Trophoblast cell (in vitro differentiated cells and primary cell): ENCODE measurements around the gene CNP.

Experiments used
- DNase-seq, 2 donors: peaks; one replicate each; pipeline ENCODE4 v3.0.0-alpha.2; 2016
- H2AFZ ChIP-seq: 2 replicates; pipeline ENCODE4 v1.6.1; 2013; ENCODE audit warnings: low read length, moderate library complexity, mild to moderate bottlenecking; ENCODE audit not compliant: insufficient read depth, poor library complexity
- H2AK5ac ChIP-seq: 2 replicates; pipeline ENCODE4 v1.6.1; 2013; ENCODE audit warnings: mild to moderate bottlenecking, low read length
- H2BK120ac ChIP-seq: 2 replicates; pipeline ENCODE4 v1.6.1; 2013; ENCODE audit warnings: low read length, mild to moderate bottlenecking, moderate library complexity; ENCODE audit not compliant: insufficient read depth, poor library complexity
- H2BK12ac ChIP-seq: 2 replicates; pipeline ENCODE4 v1.6.1; 2013; ENCODE audit warnings: mild to moderate bottlenecking, low read length, moderate library complexity
- H2BK5ac ChIP-seq: 2 replicates; pipeline ENCODE4 v1.6.1; 2013; ENCODE audit warnings: low read length, low read depth, moderate library complexity, mild to moderate bottlenecking; ENCODE audit not compliant: poor library complexity
- H3K14ac ChIP-seq: 2 replicates; pipeline ENCODE4 v1.6.1; 2013; ENCODE audit warnings: mild to moderate bottlenecking, low read length
- H3K18ac ChIP-seq: 2 replicates; pipeline ENCODE4 v1.6.1; 2013; ENCODE audit warnings: mild to moderate bottlenecking, low read length
- H3K23ac ChIP-seq: 2 replicates; pipeline ENCODE4 v1.6.1; 2013; ENCODE audit warnings: low read length
- H3K27ac ChIP-seq: 2 replicates; pipeline ENCODE4 v1.5.1; 2013; ENCODE audit warnings: low read depth, mild to moderate bottlenecking, inconsistent platforms, low read length, moderate library complexity
- H3K27me3 ChIP-seq: 2 replicates; pipeline ENCODE4 v1.6.1; 2013; ENCODE audit warnings: inconsistent platforms, mild to moderate bottlenecking, low read length, moderate library complexity; ENCODE audit not compliant: insufficient read depth
- H3K36me3 ChIP-seq, 2 experiments: 1 replicate in 1 of 2; 2 replicates in 1 of 2; pipeline ENCODE4 v1.6.1; 2013; ENCODE audit warnings: low read length in 2 of 2, mild to moderate bottlenecking in 2 of 2, moderate library complexity in 1 of 2; ENCODE audit not compliant: insufficient read depth in 2 of 2, control insufficient read depth in 1 of 2
- H3K4ac ChIP-seq: 2 replicates; pipeline ENCODE4 v1.6.1; 2013; ENCODE audit warnings: low read depth, mild to moderate bottlenecking, low read length, moderate library complexity
- H3K4me1 ChIP-seq, 2 experiments: 1 replicate in 1 of 2; 2 replicates in 1 of 2; pipeline ENCODE4 v1.6.1; 2013; ENCODE audit warnings: low read length in 2 of 2, mild to moderate bottlenecking in 2 of 2, moderate library complexity in 1 of 2; ENCODE audit not compliant: insufficient read depth in 2 of 2, control insufficient read depth in 1 of 2
- H3K4me2 ChIP-seq: 2 replicates; pipeline ENCODE4 v1.6.1; 2013; ENCODE audit warnings: inconsistent platforms, mild to moderate bottlenecking, low read length, moderate library complexity
- H3K4me3 ChIP-seq: 2 replicates; pipeline ENCODE4 v1.5.1; 2013; ENCODE audit warnings: mild to moderate bottlenecking, low read depth, low read length, inconsistent platforms
- H3K79me1 ChIP-seq: one replicate; pipeline ENCODE4 v1.6.1; 2013; ENCODE audit warnings: low read length
- H3K79me2 ChIP-seq: 2 replicates; pipeline ENCODE4 v1.6.1; 2013; ENCODE audit warnings: low read length, mild to moderate bottlenecking; ENCODE audit not compliant: control insufficient read depth, insufficient read depth, poor library complexity
- H3K9ac ChIP-seq: 2 replicates; pipeline ENCODE4 v1.6.1; 2013; ENCODE audit warnings: mild to moderate bottlenecking, low read length
- H3K9me3 ChIP-seq: 2 replicates; pipeline ENCODE4 v1.6.1; 2013; ENCODE audit warnings: low read depth, mild to moderate bottlenecking, control low read depth, inconsistent platforms, low read length; ENCODE audit not compliant: insufficient read depth
- H4K12ac ChIP-seq: 2 replicates; pipeline ENCODE4 v1.6.1; 2013; ENCODE audit warnings: low read depth, mild to moderate bottlenecking, low read length, moderate library complexity
- H4K8ac ChIP-seq: 2 replicates; pipeline ENCODE4 v1.6.1; 2013; ENCODE audit warnings: low read depth, mild to moderate bottlenecking, low read length, moderate library complexity
- H4K91ac ChIP-seq: one replicate; pipeline ENCODE4 v1.6.1; 2013; ENCODE audit warnings: low read depth, mild to moderate bottlenecking, low read length, moderate library complexity
- WGBS: extraction: QIAGEN DNeasy Blood & Tissue Kit; methylation state at CpG from one replicate; pipeline ENCODE4 v1.1.7; 2013; ENCODE audit warnings: missing lambda C conversion rate; ENCODE audit not compliant: insufficient read length, insufficient coverage; ENCODE audit errors: extremely low coverage; 5-methylcytosine and 5-hydroxymethylcytosine counted together

Gene CNP

DNA sequence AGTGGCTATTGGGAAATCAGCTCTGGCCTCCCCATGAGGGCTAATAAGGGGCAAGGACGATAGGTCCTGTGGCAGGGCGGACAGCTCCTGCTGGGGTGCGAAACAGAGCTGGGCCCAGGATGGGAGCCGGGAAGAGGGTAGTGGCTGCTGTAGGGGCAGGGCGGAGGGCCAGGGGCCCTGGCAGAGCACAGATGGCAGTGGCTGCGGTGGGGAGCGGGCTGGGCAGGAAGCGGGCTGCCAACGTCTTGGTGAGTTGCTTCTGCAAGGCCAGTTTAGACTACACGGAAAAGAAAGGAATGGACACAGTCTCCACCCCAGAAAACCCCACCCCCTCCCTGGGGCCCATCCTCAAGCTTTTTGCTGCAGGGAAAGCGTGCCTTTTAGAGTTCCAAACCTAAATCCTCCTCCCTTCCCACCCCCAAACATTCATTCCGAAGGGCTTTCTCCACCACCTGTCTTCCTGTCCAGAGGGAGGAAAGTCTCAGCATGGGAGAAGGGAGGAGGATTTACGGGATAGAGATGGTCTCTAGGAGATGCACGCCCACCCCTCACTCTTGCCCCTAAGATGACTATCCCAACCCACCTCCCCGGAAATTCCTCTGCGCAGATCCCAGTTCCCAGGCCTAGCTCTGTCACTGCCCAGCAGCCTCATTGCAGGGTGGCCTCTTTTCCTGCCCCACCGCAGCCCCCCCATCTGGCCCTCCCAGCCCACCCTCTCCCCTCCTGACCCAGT is 60.4 kb downstream of the CNP start:
- no peak for DNase-seq
- Histone ChIP-seq H3K4ac (no peak overlapping the region), H2BK120ac (no peak overlapping the region), H4K91ac (no peak overlapping the region), H2BK5ac (no peak overlapping the region), H3K4me1 (peaks cover 5 to 6% of the 10 kb centered on the region in 2 experiments), H3K79me1 (peaks cover 2% of the 10 kb centered on the region), H3K4me3 (no peak overlapping the region), H3K4me2 (no peak overlapping the region), H3K14ac (no peak overlapping the region), H2BK12ac (no peak overlapping the region), H3K79me2 (no peaks in the 10 kb centered on the region), H3K27ac (no peak overlapping the region), H4K8ac (no peak overlapping the region), H3K36me3 (peaks cover 17 to 25% of the 10 kb centered on the region in 2 experiments), H3K9ac (no peak overlapping the region), H3K23ac (no peak overlapping the region), H4K12ac (no peak overlapping the region), H3K18ac (no peak overlapping the region), H2AFZ (no peak overlapping the region), H3K27me3 (no peaks in the 10 kb centered on the region), H2AK5ac (no peak overlapping the region), H3K9me3 (peaks cover 5% of the 10 kb centered on the region)
- no CpG with 5 or more reads among the region's 17 CpGs for WGBS
